Smooth muscle cell (in vitro differentiated cells): ENCODE data around the gene BMPER. TPM values are rescaled to one million over a fixed set of nuclear protein-coding genes. Genes with fewer than 3 reads are reported as not detected.

Experiments
- DNase-seq: peaks from one replicate; lab custom pipeline; 2025; ENCODE audit not compliant: unreplicated experiment; lab: John Stamatoyannopoulos, UW
- H2AFZ ChIP-seq: fragments of 200-600 bp; sonication (generic); 2 replicates; pipeline ENCODE4 v1.6.0; 2016; ENCODE audit warnings: antibody characterized with exemption, low read depth, mild to moderate bottlenecking
- H3F3A ChIP-seq: fragments of 200-600 bp; sonication (generic); 2 replicates; pipeline ENCODE4 v1.6.0; 2017; ENCODE audit warnings: antibody characterized with exemption, low read depth
- H3K27ac ChIP-seq: fragments of 200-600 bp; sonication (generic); 2 replicates; pipeline ENCODE4 v1.5.1; 2016; ENCODE audit warnings: low read depth, mild to moderate bottlenecking
- H3K27me3 ChIP-seq: fragments of 200-600 bp; sonication (generic); 2 replicates; pipeline ENCODE4 v1.6.1; 2016; ENCODE audit warnings: low read depth, mild to moderate bottlenecking
- H3K36me3 ChIP-seq: fragments of 200-600 bp; sonication (generic); 2 replicates; pipeline ENCODE4 v1.5.1; 2016; ENCODE audit warnings: low read depth
- H3K4me1 ChIP-seq: fragments of 200-600 bp; sonication (generic); 2 replicates; pipeline ENCODE4 v1.5.1; 2016; ENCODE audit warnings: low read depth
- H3K4me2 ChIP-seq: fragments of 200-600 bp; sonication (generic); 2 replicates; pipeline ENCODE4 v1.6.0; 2016; ENCODE audit warnings: mild to moderate bottlenecking
- H3K4me3 ChIP-seq: fragments of 200-600 bp; sonication (generic); 2 replicates; pipeline ENCODE4 v1.5.1; 2016; ENCODE audit warnings: mild to moderate bottlenecking
- H3K79me2 ChIP-seq: fragments of 200-600 bp; sonication (generic); 2 replicates; pipeline ENCODE4 v1.6.0; 2016; ENCODE audit warnings: low read depth, mild to moderate bottlenecking
- H3K9ac ChIP-seq: fragments of 200-600 bp; sonication (generic); 2 replicates; pipeline ENCODE4 v1.6.0; 2016; ENCODE audit warnings: low read depth
- H3K9me3 ChIP-seq: fragments of 200-600 bp; sonication (generic); replicated peaks from 2 replicates; pipeline ENCODE4 v1.5.1; 2016; ENCODE audit warnings: low read depth
- H4K20me1 ChIP-seq: fragments of 200-600 bp; sonication (generic); 2 replicates; pipeline ENCODE4 v1.6.0; 2016; ENCODE audit warnings: low read depth
- CTCF ChIP-seq: fragments of 200-600 bp; sonication (generic); IDR thresholded peaks from 2 replicates; pipeline ENCODE4 v1.5.1; 2017; ENCODE audit warnings: borderline replicate concordance, mild to moderate bottlenecking, antibody characterized with exemption; ENCODE audit not compliant: insufficient read depth, poor library complexity, severe bottlenecking
- WGBS: methylation state at CpG from one replicate; pipeline ENCODE4 v1.1.7; 2016; ENCODE audit warnings: low lambda C conversion rate; 5-methylcytosine and 5-hydroxymethylcytosine counted together
- polyA plus RNA-seq: library from polyadenylated mRNA; unstranded; fragments of >200 nt; fragmentation: Nextera tagmentation; extraction: Ambion mirVana; gene quantifications from 2 replicates; pipeline ENCODE4 v1.2.1, GENCODE V29; 2016
- total RNA-seq: library from RNA; depleted of rRNA; stranded (reverse); fragments of >200 nt; gene quantifications from 2 replicates; pipeline ENCODE4 v1.2.3, GENCODE V29; 2014

Gene BMPER
- total and polyA plus RNA-seq, 2 experiments from 2014 or later: 3.0 to 21.9 TPM

GRCh38 chr7:34158368-34159153 is 253.2 kb downstream of the BMPER start:
- no peak overlapping the region for H3K4me3 ChIP-seq
- H3K4me1 ChIP-seq: peaks cover 17% of the 10 kb centered on the region
- H3K4me2 ChIP-seq: no peak overlapping the region
- H3K79me2 ChIP-seq: no peaks in the 10 kb centered on the region
- H4K20me1 ChIP-seq: no peaks in the 10 kb centered on the region
- no peak overlapping the region for H3K27ac ChIP-seq
- no peak overlapping the region for H3K9ac ChIP-seq
- H3K9me3 ChIP-seq: no peaks in the 10 kb centered on the region
- no peaks in the 10 kb centered on the region for H3K36me3 ChIP-seq
- no peak for DNase-seq
- no peak overlapping the region for H2AFZ ChIP-seq
- no peaks in the 10 kb centered on the region for H3K27me3 ChIP-seq
- no peaks in the 10 kb centered on the region for H3F3A ChIP-seq
- WGBS: 77% methylated on average over 12 of the region's 12 CpGs
- no peak for TF ChIP-seq CTCF

GRCh38 chr7:34160261-34160752 is 255.0 kb downstream of the BMPER start:
- H3K27me3 ChIP-seq: no peaks in the 10 kb centered on the region
- no peaks in the 10 kb centered on the region for H3K9me3 ChIP-seq
- DNase-seq: no peak
- TF ChIP-seq CTCF: no peak
- peaks cover 11% of the 10 kb centered on the region for H3K4me1 ChIP-seq
- H3K79me2 ChIP-seq: no peaks in the 10 kb centered on the region
- no peak overlapping the region for H3K4me3 ChIP-seq
- no peak overlapping the region for H3K9ac ChIP-seq
- WGBS: 55% methylated on average over 2 of the region's 2 CpGs
- no peaks in the 10 kb centered on the region for H3F3A ChIP-seq
- H2AFZ ChIP-seq: no peak overlapping the region
- H3K36me3 ChIP-seq: no peaks in the 10 kb centered on the region
- H3K4me2 ChIP-seq: no peak overlapping the region
- peak overlapping the region; percentile 82 for H3K27ac ChIP-seq
- no peaks in the 10 kb centered on the region for H4K20me1 ChIP-seq

DNA sequence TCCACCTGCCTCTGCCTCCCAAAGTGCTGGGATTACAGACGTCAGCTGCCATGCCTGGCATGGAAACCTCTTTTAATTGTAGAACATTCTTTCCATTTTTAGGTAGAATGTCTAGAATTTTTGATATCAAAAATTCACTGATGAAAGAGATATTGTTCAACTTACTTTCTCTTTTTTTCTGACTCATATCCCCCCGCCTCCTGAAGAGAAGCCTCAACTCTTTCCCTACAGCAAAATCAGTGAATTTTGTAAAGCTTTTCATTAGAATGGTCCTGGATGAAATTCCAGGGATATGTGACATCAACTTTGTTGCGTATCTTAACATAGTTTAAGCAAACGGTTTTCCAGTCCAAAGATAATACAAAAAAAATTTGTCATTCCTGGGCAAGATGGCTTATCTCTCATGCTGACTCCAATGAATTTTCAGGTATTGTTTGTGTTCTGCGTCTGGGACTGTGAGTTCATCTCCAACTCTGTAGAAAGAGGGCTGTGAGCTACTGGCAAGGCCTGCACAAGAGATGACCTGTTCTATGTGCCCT is 256.8 kb downstream of the BMPER start:
- Histone ChIP-seq H3K27ac (no peak overlapping the region), H3K9ac (no peak overlapping the region), H3K79me2 (no peaks in the 10 kb centered on the region), H3K4me2 (no peak overlapping the region), H3K27me3 (no peaks in the 10 kb centered on the region), H3K9me3 (no peaks in the 10 kb centered on the region), H3F3A (no peaks in the 10 kb centered on the region), H3K36me3 (no peaks in the 10 kb centered on the region), H4K20me1 (no peaks in the 10 kb centered on the region), H3K4me1 (no peaks in the 10 kb centered on the region), H2AFZ (no peak overlapping the region), H3K4me3 (no peak overlapping the region)
- TF ChIP-seq CTCF: no peak
- DNase-seq: no peak
- 90% methylated on average over 5 of the region's 5 CpGs for WGBS
